ENCODE results near the gene MYOM1.

MYOM1 gene

GRCh38 chr18:3060667-3061580 lies 158.8 kb downstream of the MYOM1 start:
- Histone ChIP-seq H3K9me3 (ENCODE audit: control insufficient read depth, insufficient read depth, low read depth, low read length) (no peaks in the 10 kb centered on the region), H3K36me3 (ENCODE audit: control insufficient read depth, insufficient read depth, low read length) (no peaks in the 10 kb centered on the region), H3K9ac (ENCODE audit: low read length) (no peak overlapping the region), H3K4me1 (ENCODE audit: control insufficient read depth, insufficient read depth, low read length) (peaks cover 2% of the 10 kb centered on the region), H3K27me3 (ENCODE audit: control insufficient read depth, insufficient read depth, low read length) (no peaks in the 10 kb centered on the region), H3K27ac (ENCODE audit: low read depth, low read length) (no peak overlapping the region), H3K4me3 (ENCODE audit: low read depth, low read length) (no peak overlapping the region)

- H3K27ac ChIP-seq (ENCODE audit: low read depth, low read length): no peak overlapping the region
- peaks cover 7% of the 10 kb centered on the region for H3K4me1 ChIP-seq (ENCODE audit: control insufficient read depth, insufficient read depth, low read length)
- H3K9me3 ChIP-seq (ENCODE audit: control insufficient read depth, insufficient read depth, low read depth, low read length): no peaks in the 10 kb centered on the region
- no peaks in the 10 kb centered on the region for H3K36me3 ChIP-seq (ENCODE audit: control insufficient read depth, insufficient read depth, low read length)
- no peak overlapping the region for H3K9ac ChIP-seq (ENCODE audit: low read length)
- H3K4me3 ChIP-seq (ENCODE audit: low read depth, low read length): no peak overlapping the region
- no peaks in the 10 kb centered on the region for H3K27me3 ChIP-seq (ENCODE audit: control insufficient read depth, insufficient read depth, low read length)
Observed at GRCh38 chr18:3059272-3059671, 160.5 kb downstream of the MYOM1 start.

GRCh38 chr18:3058328-3059191 lies 161.2 kb downstream of the MYOM1 start:
- peaks cover 7% of the 10 kb centered on the region for H3K4me1 ChIP-seq (ENCODE audit: control insufficient read depth, insufficient read depth, low read length)
- no peak overlapping the region for H3K9ac ChIP-seq (ENCODE audit: low read length)
- no peaks in the 10 kb centered on the region for H3K36me3 ChIP-seq (ENCODE audit: control insufficient read depth, insufficient read depth, low read length)
- 0 out of 2 replicates have a peak, but pooled peaks cover under 1% of the 10 kb centered on the region for H3K9me3 ChIP-seq (ENCODE audit: control insufficient read depth, insufficient read depth, low read depth, low read length)
- H3K27me3 ChIP-seq (ENCODE audit: control insufficient read depth, insufficient read depth, low read length): no peaks in the 10 kb centered on the region
- no peak overlapping the region for H3K4me3 ChIP-seq (ENCODE audit: low read depth, low read length)
- no peak overlapping the region for H3K27ac ChIP-seq (ENCODE audit: low read depth, low read length)

- no peaks in the 10 kb centered on the region for H3K36me3 ChIP-seq (ENCODE audit: control insufficient read depth, insufficient read depth, low read length)
- no peak overlapping the region for H3K4me3 ChIP-seq (ENCODE audit: low read depth, low read length)
- no peak overlapping the region for H3K9ac ChIP-seq (ENCODE audit: low read length)
- no peaks in the 10 kb centered on the region for H3K27me3 ChIP-seq (ENCODE audit: control insufficient read depth, insufficient read depth, low read length)
- 0 out of 2 replicates have a peak, but pooled peaks cover 5% of the 10 kb centered on the region for H3K9me3 ChIP-seq (ENCODE audit: control insufficient read depth, insufficient read depth, low read depth, low read length)
- no peak overlapping the region for H3K27ac ChIP-seq (ENCODE audit: low read depth, low read length)
- H3K4me1 ChIP-seq (ENCODE audit: control insufficient read depth, insufficient read depth, low read length): peaks cover 7% of the 10 kb centered on the region
Observed at GRCh38 chr18:3057526-3057925, 162.2 kb downstream of the MYOM1 start.

GRCh38 chr18:3056311-3056710 lies 163.5 kb downstream of the MYOM1 start:
- no peaks in the 10 kb centered on the region for H3K36me3 ChIP-seq (ENCODE audit: control insufficient read depth, insufficient read depth, low read length)
- no peak overlapping the region for H3K27ac ChIP-seq (ENCODE audit: low read depth, low read length)
- peaks cover 17% of the 10 kb centered on the region for H3K4me1 ChIP-seq (ENCODE audit: control insufficient read depth, insufficient read depth, low read length)
- H3K4me3 ChIP-seq (ENCODE audit: low read depth, low read length): no peak overlapping the region
- 0 out of 2 replicates have a peak, but pooled peaks cover 5% of the 10 kb centered on the region for H3K9me3 ChIP-seq (ENCODE audit: control insufficient read depth, insufficient read depth, low read depth, low read length)
- no peak overlapping the region for H3K9ac ChIP-seq (ENCODE audit: low read length)
- H3K27me3 ChIP-seq (ENCODE audit: control insufficient read depth, insufficient read depth, low read length): no peaks in the 10 kb centered on the region

- Histone ChIP-seq H3K9me3 (ENCODE audit: control insufficient read depth, insufficient read depth, low read depth, low read length) (0 out of 2 replicates have a peak, but pooled peaks cover 5% of the 10 kb centered on the region), H3K4me3 (ENCODE audit: low read depth, low read length) (no peak overlapping the region), H3K4me1 (ENCODE audit: control insufficient read depth, insufficient read depth, low read length) (peaks cover 18% of the 10 kb centered on the region), H3K27me3 (ENCODE audit: control insufficient read depth, insufficient read depth, low read length) (no peaks in the 10 kb centered on the region), H3K9ac (ENCODE audit: low read length) (no peak overlapping the region), H3K27ac (ENCODE audit: low read depth, low read length) (no peak overlapping the region), H3K36me3 (ENCODE audit: control insufficient read depth, insufficient read depth, low read length) (no peaks in the 10 kb centered on the region)
Observed at GRCh38 chr18:3055816-3056215, 164.0 kb downstream of the MYOM1 start.

- H3K27me3 ChIP-seq (ENCODE audit: control insufficient read depth, insufficient read depth, low read length): no peaks in the 10 kb centered on the region
Observed at GRCh38 chr18:3055186-3055728, 164.5 kb downstream of the MYOM1 start.

GRCh38 chr18:3054780-3055179 lies 165.0 kb downstream of the MYOM1 start:
- Histone ChIP-seq H3K9me3 (ENCODE audit: control insufficient read depth, insufficient read depth, low read depth, low read length) (0 out of 2 replicates have a peak, but pooled peaks cover 5% of the 10 kb centered on the region), H3K4me1 (ENCODE audit: control insufficient read depth, insufficient read depth, low read length) (peaks cover 18% of the 10 kb centered on the region), H3K9ac (ENCODE audit: low read length) (no peak overlapping the region), H3K4me3 (ENCODE audit: low read depth, low read length) (no peak overlapping the region), H3K27ac (ENCODE audit: low read depth, low read length) (no peak overlapping the region), H3K36me3 (ENCODE audit: control insufficient read depth, insufficient read depth, low read length) (no peaks in the 10 kb centered on the region), H3K27me3 (ENCODE audit: control insufficient read depth, insufficient read depth, low read length) (no peaks in the 10 kb centered on the region)

More at GRCh38 chr18:3055186-3055728, 164.5 kb downstream of the MYOM1 start:
- Histone ChIP-seq H3K9ac (ENCODE audit: low read length) (no peak overlapping the region), H3K27ac (ENCODE audit: low read depth, low read length) (no peak overlapping the region), H3K4me1 (ENCODE audit: control insufficient read depth, insufficient read depth, low read length) (peaks cover 18% of the 10 kb centered on the region), H3K4me3 (ENCODE audit: low read depth, low read length) (no peak overlapping the region), H3K9me3 (ENCODE audit: control insufficient read depth, insufficient read depth, low read depth, low read length) (0 out of 2 replicates have a peak, but pooled peaks cover 5% of the 10 kb centered on the region), H3K36me3 (ENCODE audit: control insufficient read depth, insufficient read depth, low read length) (no peaks in the 10 kb centered on the region)

- no peaks in the 10 kb centered on the region for H3K27me3 ChIP-seq (ENCODE audit: control insufficient read depth, insufficient read depth, low read length)
- no peaks in the 10 kb centered on the region for H3K36me3 ChIP-seq (ENCODE audit: control insufficient read depth, insufficient read depth, low read length)
- H3K9me3 ChIP-seq (ENCODE audit: control insufficient read depth, insufficient read depth, low read depth, low read length): 0 out of 2 replicates have a peak, but pooled peaks cover 5% of the 10 kb centered on the region
- H3K4me1 ChIP-seq (ENCODE audit: control insufficient read depth, insufficient read depth, low read length): peaks cover 18% of the 10 kb centered on the region
- no peak overlapping the region for H3K4me3 ChIP-seq (ENCODE audit: low read depth, low read length)
- H3K27ac ChIP-seq (ENCODE audit: low read depth, low read length): no peak overlapping the region
- H3K9ac ChIP-seq (ENCODE audit: low read length): no peak overlapping the region
Observed at GRCh38 chr18:3054214-3054613, 165.6 kb downstream of the MYOM1 start.

GRCh38 chr18:3053081-3053480 lies 166.7 kb downstream of the MYOM1 start:
- Histone ChIP-seq H3K9me3 (ENCODE audit: control insufficient read depth, insufficient read depth, low read depth, low read length) (0 out of 2 replicates have a peak, but pooled peaks cover 5% of the 10 kb centered on the region), H3K4me1 (ENCODE audit: control insufficient read depth, insufficient read depth, low read length) (peaks cover 18% of the 10 kb centered on the region; the same call in 1 of the 2 replicates), H3K4me3 (ENCODE audit: low read depth, low read length) (no peak overlapping the region), H3K27ac (ENCODE audit: low read depth, low read length) (no peak overlapping the region), H3K36me3 (ENCODE audit: control insufficient read depth, insufficient read depth, low read length) (no peaks in the 10 kb centered on the region), H3K9ac (ENCODE audit: low read length) (no peak overlapping the region), H3K27me3 (ENCODE audit: control insufficient read depth, insufficient read depth, low read length) (no peaks in the 10 kb centered on the region)
